GM21576 (cell line): ENCODE results near the gene APH1A.
A peak's percentile ranks its signal among the peaks of the same experiment; 100 is the strongest.
"Not testable (repeated sequence)": the region's sequence is repeated elsewhere in the genome, so short reads cannot be mapped to it uniquely, and the experiment has no call there.

Experiments used
- ATAC-seq: cut with Tn5 transposase; IDR thresholded peaks from one replicate; pipeline ENCODE4 v1.9.1; 2021; ENCODE audit warnings: mild to moderate bottlenecking, moderate library complexity; ENCODE audit not compliant: unreplicated experiment

The APH1A gene

GRCh38 chr1:150269451-150269850 lies 635 bp upstream of the APH1A start:
- ATAC-seq, result no peak

- ATAC-seq, result peak; percentile 18
These were observed 494 bp downstream of the APH1A start for GRCh38 chr1:150268340-150268704.

GRCh38 chr1:150267896-150268295 lies 920 bp downstream of the APH1A start:
- no peak for ATAC-seq

- ATAC-seq, result no peak
These were observed 5.3 kb downstream of the APH1A start for GRCh38 chr1:150263549-150263948.

- no peak for ATAC-seq
These were observed 6.2 kb downstream of the APH1A start for GRCh38 chr1:150262388-150263320.

- ATAC-seq, result no peak
These were observed 7.4 kb downstream of the APH1A start for GRCh38 chr1:150261367-150261766.

- no peak for ATAC-seq
These were observed 8.8 kb downstream of the APH1A start for GRCh38 chr1:150259758-150260669.

GRCh38 chr1:150259217-150259616 lies 9.6 kb downstream of the APH1A start:
- ATAC-seq, result no peak

- no peak for ATAC-seq
These were observed 10.9 kb downstream of the APH1A start, which contains the start of gene CA14 for GRCh38 chr1:150257624-150258585. Gene CA14, plus strand, starts transcription at chr1:150257774. Its CDS starts 355 bp downstream, at chr1:150258129.

- no peak for ATAC-seq
These were observed 12.1 kb downstream of the APH1A start for GRCh38 chr1:150256554-150257341.

GRCh38 chr1:150256198-150256553 lies 12.6 kb downstream of the APH1A start:
- no peak for ATAC-seq

GRCh38 chr1:150249936-150250335 lies 18.9 kb downstream of the APH1A start:
- no peak for ATAC-seq

GRCh38 chr1:150243003-150243402 lies 25.8 kb downstream of the APH1A start:
- no peak for ATAC-seq

- no peak for ATAC-seq
These were observed 31.1 kb downstream of the APH1A start for GRCh38 chr1:150237746-150238145.

GRCh38 chr1:150237176-150237575 lies 31.6 kb downstream of the APH1A start:
- ATAC-seq, result not testable (repeated sequence)

GRCh38 chr1:150236614-150237100 lies 32.2 kb downstream of the APH1A start:
- ATAC-seq, result no peak

- ATAC-seq, result peak; percentile 78
These were observed 32.8 kb downstream of the APH1A start, which contains the start of gene ANP32E for GRCh38 chr1:150235852-150236613. Gene ANP32E, minus strand, starts transcription at chr1:150236112. Its CDS starts 326 bp downstream, at chr1:150235786.

- ATAC-seq, result no peak
These were observed 33.4 kb downstream of the APH1A start for GRCh38 chr1:150235294-150235851.
